ENCODE measurements around the gene TNFSF10.
"Not testable (repeated sequence)": the region's sequence is repeated elsewhere in the genome, so short reads cannot be mapped to it uniquely, and the experiment has no call there.

Gene TNFSF10

DNA sequence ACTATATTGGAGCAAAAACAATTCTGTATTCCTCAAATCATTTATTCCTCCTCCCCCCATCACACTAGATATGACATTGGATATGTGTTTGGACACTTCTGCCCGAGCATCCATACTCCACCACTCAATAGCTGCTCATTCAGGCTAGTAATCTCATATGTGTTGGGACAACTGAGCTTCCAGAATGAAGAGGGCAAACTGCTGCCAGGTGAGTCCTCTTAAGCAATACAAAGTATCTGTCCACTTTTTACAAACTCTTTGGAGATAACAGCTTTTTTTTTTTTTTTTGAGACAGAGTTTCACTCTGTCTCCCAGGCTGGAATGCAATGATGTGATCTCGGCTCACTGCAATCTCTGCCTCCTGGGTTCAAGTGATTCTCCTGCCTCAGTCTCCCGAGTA, 5.4 kb upstream of the TNFSF10 start:
- no peaks in the 10 kb centered on the region for H3K4me1 ChIP-seq (ENCODE audit: control insufficient read depth, insufficient read depth, low read length, poor library complexity, severe bottlenecking)
- 100% methylated on average over 2 of the region's 3 CpGs; no CpG with 5 or more reads in 1 of the 2 experiments for WGBS, 2 experiments (ENCODE audit: insufficient coverage in 2 of 2)

DNA sequence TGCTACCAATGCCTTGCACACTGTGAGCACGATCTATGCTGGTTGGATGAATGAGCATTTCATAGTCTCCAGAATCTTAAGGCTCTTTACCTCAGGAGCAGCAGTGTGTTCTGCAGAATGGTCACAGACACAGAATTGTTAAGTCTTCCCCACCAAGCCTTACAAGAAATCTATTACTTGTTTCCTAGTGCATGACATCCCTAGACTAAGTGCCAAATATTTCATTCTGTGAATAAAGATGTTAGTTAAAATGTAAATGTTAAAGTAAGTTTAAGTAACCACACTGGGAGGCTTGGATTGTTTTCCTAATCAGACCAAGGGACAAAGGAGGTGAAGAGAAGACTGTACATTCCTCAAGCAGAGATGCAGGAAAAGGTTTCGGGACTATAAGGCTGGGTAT, 4.1 kb upstream of the TNFSF10 start:
- Histone ChIP-seq H3K36me3 (ENCODE audit: control insufficient read depth, insufficient read depth, low read length) (no peaks in the 10 kb centered on the region), H3K9me3 (ENCODE audit: control insufficient read depth, low read length) (no peaks in the 10 kb centered on the region), H3K27ac (ENCODE audit: low read depth, low read length, severe bottlenecking) (no peak overlapping the region), H3K4me3 (ENCODE audit: extremely low read depth, insufficient read depth, low read length, poor library complexity, severe bottlenecking) (no peak overlapping the region), H3K4me1 (ENCODE audit: control insufficient read depth, insufficient read depth, low read length, poor library complexity, severe bottlenecking) (no peaks in the 10 kb centered on the region)
- 86 to 100% methylated on average over 1 to 2 of the region's 2 CpGs for WGBS, 2 experiments (ENCODE audit: insufficient coverage in 2 of 2)

More for the DNA sequence above, 5.4 kb upstream of the TNFSF10 start:
- no peaks in the 10 kb centered on the region for H3K36me3 ChIP-seq (ENCODE audit: control insufficient read depth, insufficient read depth, low read length)
- no peak overlapping the region for H3K4me3 ChIP-seq (ENCODE audit: extremely low read depth, insufficient read depth, low read length, poor library complexity, severe bottlenecking)
- no peak overlapping the region for H3K27ac ChIP-seq (ENCODE audit: low read depth, low read length, severe bottlenecking)
- no peaks in the 10 kb centered on the region for H3K9me3 ChIP-seq (ENCODE audit: control insufficient read depth, low read length)

DNA sequence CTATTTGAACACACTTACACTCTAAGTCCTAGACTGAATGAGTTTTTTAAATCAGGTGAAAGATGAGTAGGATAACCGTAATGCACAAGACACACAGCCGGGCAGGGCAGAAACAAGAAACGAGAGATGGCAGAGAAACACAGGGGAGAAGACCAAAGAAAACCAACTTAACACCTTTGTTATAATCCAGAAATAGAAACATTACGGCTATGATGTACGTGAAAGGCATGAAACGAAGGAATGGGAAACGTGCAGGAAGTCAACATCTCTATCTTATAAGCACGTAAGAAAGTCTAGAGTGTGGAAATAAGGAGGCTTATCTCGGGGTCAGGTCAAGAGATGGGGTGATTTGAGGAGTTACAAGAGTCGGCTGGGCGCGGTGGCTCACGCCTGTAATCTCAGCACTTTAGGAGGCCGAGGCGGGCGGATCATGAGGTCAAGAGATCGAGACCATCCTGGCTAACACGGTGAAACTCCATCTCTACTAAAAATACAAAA, 1.9 kb upstream of the TNFSF10 start:
- H3K4me3 ChIP-seq (ENCODE audit: extremely low read depth, insufficient read depth, low read length, poor library complexity, severe bottlenecking) = no peak overlapping the region
- H3K27ac ChIP-seq (ENCODE audit: low read depth, low read length, severe bottlenecking) = no peak overlapping the region
- no peaks in the 10 kb centered on the region for H3K36me3 ChIP-seq (ENCODE audit: control insufficient read depth, insufficient read depth, low read length)
- WGBS, 2 experiments (ENCODE audit: insufficient coverage in 2 of 2) = 91 to 100% methylated on average over 5 to 6 of the region's 18 CpGs
- H3K4me1 ChIP-seq (ENCODE audit: control insufficient read depth, insufficient read depth, low read length, poor library complexity, severe bottlenecking) = no peaks in the 10 kb centered on the region
- no peaks in the 10 kb centered on the region for H3K9me3 ChIP-seq (ENCODE audit: control insufficient read depth, low read length)

DNA sequence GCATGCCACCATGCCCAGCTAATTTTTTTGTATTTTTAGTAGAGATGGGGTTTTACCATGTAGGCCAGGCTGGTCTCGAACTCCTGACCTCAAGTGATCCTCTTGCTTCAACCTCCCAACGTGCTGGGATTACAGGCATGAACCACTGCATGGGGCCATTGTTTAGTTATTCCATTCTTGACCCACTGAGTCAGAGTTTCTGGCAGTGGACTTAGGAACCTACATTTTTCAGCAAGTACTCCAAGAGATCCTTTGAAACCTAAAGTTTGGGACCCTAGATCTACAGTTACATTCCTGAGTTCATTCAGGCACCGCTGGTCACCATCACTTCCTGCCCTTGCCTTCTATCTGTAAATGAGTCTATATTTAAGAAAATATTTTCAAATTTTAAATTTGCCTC, 1.4 kb upstream of the TNFSF10 start:
- 87 to 94% methylated on average over 2 of the region's 3 CpGs for WGBS, 2 experiments (ENCODE audit: insufficient coverage in 2 of 2)
- Histone ChIP-seq H3K4me1 (ENCODE audit: control insufficient read depth, insufficient read depth, low read length, poor library complexity, severe bottlenecking) (no peaks in the 10 kb centered on the region), H3K4me3 (ENCODE audit: extremely low read depth, insufficient read depth, low read length, poor library complexity, severe bottlenecking) (no peak overlapping the region), H3K9me3 (ENCODE audit: control insufficient read depth, low read length) (no peaks in the 10 kb centered on the region), H3K36me3 (ENCODE audit: control insufficient read depth, insufficient read depth, low read length) (no peaks in the 10 kb centered on the region), H3K27ac (ENCODE audit: low read depth, low read length, severe bottlenecking) (no peak overlapping the region)

DNA sequence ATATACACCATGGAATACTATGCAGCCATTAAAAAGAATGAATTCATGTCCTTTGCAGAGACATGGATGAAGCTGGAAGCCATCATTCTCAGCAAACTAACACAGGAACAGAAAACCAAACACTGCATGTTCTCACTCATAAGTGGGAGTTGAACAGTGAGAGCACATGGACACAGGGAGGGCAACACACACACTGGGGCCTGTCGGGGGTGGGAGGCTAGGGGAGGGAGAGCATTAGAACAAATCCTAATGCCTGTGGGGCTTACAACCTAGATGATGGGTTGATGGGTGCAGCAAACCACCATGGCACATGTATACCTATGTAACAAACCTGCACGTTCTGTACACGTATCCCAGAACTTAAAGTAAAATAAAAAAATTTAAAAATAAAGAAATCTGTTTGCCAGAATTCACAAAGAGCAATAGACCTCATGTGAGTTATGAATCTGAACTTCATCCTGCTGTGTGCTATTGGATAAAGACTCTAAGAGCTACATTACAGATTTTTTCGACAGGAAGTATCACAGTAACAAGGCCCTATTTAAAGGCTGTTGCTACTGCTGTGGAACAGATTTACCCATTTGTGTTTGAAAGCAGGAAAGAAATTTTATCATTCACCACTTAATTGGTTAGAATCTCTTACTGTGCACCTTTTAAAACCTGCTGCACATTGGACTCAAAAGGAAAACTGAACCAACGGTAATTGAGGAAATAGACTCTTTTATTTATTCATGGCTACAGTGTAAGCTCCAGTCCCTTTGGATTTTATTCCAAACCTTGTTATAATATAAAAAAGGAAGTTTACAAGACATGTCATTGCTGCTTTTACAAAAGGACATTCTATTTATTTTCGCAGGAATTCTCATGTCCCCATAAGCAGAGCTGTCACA, 1.1 kb downstream of the TNFSF10 start:
- not testable (repeated sequence) for H3K4me1 ChIP-seq (ENCODE audit: control insufficient read depth, insufficient read depth, low read length, poor library complexity, severe bottlenecking); H3K9me3 ChIP-seq (ENCODE audit: control insufficient read depth, low read length); H3K27ac ChIP-seq (ENCODE audit: low read depth, low read length, severe bottlenecking); H3K4me3 ChIP-seq (ENCODE audit: extremely low read depth, insufficient read depth, low read length, poor library complexity, severe bottlenecking); H3K36me3 ChIP-seq (ENCODE audit: control insufficient read depth, insufficient read depth, low read length)
- WGBS, 2 experiments (ENCODE audit: insufficient coverage in 2 of 2) = 100% methylated on average over 1 of the region's 6 CpGs; no CpG with 5 or more reads in 1 of the 2 experiments

DNA sequence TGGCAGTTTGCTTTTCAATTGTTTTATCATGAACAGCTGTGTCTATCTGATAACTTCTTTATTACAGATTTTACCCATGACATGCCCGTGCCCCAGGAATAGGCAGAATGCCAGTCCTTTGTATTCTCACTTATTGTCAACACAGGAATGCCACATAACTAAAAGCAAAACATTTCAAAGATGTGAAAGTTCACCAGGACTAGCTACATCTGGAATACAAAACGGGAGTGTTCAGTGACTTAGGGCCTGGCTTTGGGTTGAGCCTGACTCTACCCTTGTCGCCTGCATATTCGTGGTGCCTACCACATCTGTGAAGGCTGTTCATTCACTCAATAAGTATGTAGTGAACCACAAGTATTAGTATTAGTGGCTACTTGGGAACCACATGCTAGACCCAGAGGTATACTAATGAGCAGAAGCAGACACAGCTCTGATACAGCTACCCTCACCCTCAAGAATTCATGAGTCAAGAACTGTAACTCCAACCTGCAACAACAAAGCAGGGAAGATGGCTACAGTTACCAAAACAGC, 2.9 kb downstream of the TNFSF10 start:
- Histone ChIP-seq H3K4me3 (ENCODE audit: extremely low read depth, insufficient read depth, low read length, poor library complexity, severe bottlenecking) (no peak overlapping the region), H3K4me1 (ENCODE audit: control insufficient read depth, insufficient read depth, low read length, poor library complexity, severe bottlenecking) (peaks cover 2% of the 10 kb centered on the region), H3K9me3 (ENCODE audit: control insufficient read depth, low read length) (peaks cover 4% of the 10 kb centered on the region), H3K36me3 (ENCODE audit: control insufficient read depth, insufficient read depth, low read length) (no peaks in the 10 kb centered on the region), H3K27ac (ENCODE audit: low read depth, low read length, severe bottlenecking) (no peak overlapping the region)
- WGBS, 2 experiments (ENCODE audit: insufficient coverage in 2 of 2) = 86 to 88% methylated on average over 1 of the region's 4 CpGs

DNA sequence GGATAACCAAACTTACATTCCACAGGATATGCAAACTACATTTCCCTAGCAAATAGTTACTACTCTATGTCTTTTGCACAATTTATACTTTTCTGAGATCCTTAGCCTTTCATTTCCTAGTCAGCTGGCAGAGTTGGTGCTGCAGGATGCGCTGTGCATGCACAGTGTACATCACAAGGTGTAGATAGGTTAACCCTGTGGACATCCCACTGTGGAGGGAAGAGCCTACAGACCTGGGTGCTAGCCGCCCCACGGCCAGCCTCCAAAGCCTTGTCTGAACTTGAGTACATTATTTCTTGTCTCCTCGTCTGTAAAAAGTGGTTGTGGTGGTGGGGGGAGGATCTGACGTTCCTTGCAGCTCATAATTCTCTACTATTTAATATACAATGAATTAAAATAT, 3.5 kb downstream of the TNFSF10 start:
- Histone ChIP-seq H3K27ac (ENCODE audit: low read depth, low read length, severe bottlenecking) (no peak overlapping the region), H3K36me3 (ENCODE audit: control insufficient read depth, insufficient read depth, low read length) (no peaks in the 10 kb centered on the region), H3K4me1 (ENCODE audit: control insufficient read depth, insufficient read depth, low read length, poor library complexity, severe bottlenecking) (peaks cover 2% of the 10 kb centered on the region), H3K9me3 (ENCODE audit: control insufficient read depth, low read length) (peaks cover 4% of the 10 kb centered on the region), H3K4me3 (ENCODE audit: extremely low read depth, insufficient read depth, low read length, poor library complexity, severe bottlenecking) (no peak overlapping the region)
- 86 to 89% methylated on average over 1 of the region's 5 CpGs for WGBS, 2 experiments (ENCODE audit: insufficient coverage in 2 of 2)

DNA sequence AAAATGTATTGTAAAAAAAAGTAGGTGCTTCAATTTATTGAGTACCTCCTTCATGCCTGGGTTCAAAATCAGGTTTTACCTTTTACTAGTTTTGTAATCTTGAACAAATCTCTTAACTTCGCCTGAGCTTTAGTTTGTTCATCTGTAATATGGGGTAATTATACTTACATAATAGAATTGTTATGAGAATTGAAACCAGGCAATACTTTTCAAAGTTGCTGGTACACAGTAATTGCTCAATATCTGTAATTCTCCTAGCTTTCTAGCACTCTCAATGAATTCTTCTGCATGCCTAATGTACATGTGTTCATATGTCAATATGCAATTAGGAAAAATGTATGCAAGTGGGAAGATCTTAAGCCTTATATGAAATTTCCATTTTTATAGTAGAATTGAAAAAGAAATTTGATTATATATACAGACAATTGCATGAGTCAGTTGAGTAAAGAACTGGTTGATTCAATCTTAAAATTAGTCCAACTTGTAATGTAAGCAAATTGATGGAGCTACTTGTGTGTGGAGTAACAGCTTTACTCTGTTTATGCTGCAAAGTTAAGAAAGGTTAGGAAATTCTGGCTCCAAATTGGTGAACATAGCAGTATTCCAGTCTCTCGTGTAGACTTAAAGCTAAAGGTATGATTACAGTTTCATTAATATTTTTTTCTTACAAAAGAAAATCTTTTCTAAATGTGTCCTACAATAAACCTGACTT, 4.1 kb downstream of the TNFSF10 start:
- peaks cover 4% of the 10 kb centered on the region for H3K9me3 ChIP-seq (ENCODE audit: control insufficient read depth, low read length)
- no CpG with 5 or more reads among the region's 2 CpGs for WGBS, 2 experiments (ENCODE audit: insufficient coverage in 2 of 2)
- H3K4me1 ChIP-seq (ENCODE audit: control insufficient read depth, insufficient read depth, low read length, poor library complexity, severe bottlenecking) = peaks cover 2% of the 10 kb centered on the region
- no peak overlapping the region for H3K27ac ChIP-seq (ENCODE audit: low read depth, low read length, severe bottlenecking)
- H3K36me3 ChIP-seq (ENCODE audit: control insufficient read depth, insufficient read depth, low read length) = no peaks in the 10 kb centered on the region
- H3K4me3 ChIP-seq (ENCODE audit: extremely low read depth, insufficient read depth, low read length, poor library complexity, severe bottlenecking) = no peak overlapping the region

DNA sequence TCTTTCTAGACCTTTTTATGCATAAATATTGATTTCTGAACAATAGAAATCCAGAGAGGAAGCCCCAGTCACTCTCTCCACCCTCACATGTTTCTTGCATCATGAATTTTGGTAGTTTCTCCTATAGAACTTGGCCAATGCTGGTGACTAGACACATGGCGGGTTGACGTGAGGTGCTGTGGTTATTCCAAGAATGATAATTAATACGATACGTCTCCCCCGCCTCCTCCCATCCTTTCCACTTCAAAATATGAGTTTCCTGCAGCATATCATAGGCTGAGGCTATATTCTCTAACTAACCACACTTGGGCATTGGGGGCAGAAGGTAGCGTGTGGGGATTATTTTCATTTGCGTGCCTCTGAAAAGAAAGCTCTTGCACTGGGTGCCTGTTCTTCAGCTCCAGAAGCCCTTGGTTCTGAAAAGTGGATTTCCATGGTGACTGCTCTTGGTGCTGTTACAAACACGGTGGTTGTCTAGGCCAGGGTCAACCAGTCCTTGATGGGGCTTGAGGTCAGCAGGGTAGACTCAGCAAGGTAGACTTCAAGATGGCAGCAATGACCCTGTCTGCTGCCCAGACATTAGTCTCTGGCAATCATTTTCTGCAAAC, 5.3 kb downstream of the TNFSF10 start:
- H3K36me3 ChIP-seq (ENCODE audit: control insufficient read depth, insufficient read depth, low read length) = no peaks in the 10 kb centered on the region
- no peak overlapping the region for H3K27ac ChIP-seq (ENCODE audit: low read depth, low read length, severe bottlenecking)
- H3K4me1 ChIP-seq (ENCODE audit: control insufficient read depth, insufficient read depth, low read length, poor library complexity, severe bottlenecking) = peaks cover 2% of the 10 kb centered on the region
- H3K4me3 ChIP-seq (ENCODE audit: extremely low read depth, insufficient read depth, low read length, poor library complexity, severe bottlenecking) = no peak overlapping the region
- H3K9me3 ChIP-seq (ENCODE audit: control insufficient read depth, low read length) = peaks cover 4% of the 10 kb centered on the region
- 93 to 96% methylated on average over 3 to 5 of the region's 8 CpGs for WGBS, 2 experiments (ENCODE audit: insufficient coverage in 2 of 2)

DNA sequence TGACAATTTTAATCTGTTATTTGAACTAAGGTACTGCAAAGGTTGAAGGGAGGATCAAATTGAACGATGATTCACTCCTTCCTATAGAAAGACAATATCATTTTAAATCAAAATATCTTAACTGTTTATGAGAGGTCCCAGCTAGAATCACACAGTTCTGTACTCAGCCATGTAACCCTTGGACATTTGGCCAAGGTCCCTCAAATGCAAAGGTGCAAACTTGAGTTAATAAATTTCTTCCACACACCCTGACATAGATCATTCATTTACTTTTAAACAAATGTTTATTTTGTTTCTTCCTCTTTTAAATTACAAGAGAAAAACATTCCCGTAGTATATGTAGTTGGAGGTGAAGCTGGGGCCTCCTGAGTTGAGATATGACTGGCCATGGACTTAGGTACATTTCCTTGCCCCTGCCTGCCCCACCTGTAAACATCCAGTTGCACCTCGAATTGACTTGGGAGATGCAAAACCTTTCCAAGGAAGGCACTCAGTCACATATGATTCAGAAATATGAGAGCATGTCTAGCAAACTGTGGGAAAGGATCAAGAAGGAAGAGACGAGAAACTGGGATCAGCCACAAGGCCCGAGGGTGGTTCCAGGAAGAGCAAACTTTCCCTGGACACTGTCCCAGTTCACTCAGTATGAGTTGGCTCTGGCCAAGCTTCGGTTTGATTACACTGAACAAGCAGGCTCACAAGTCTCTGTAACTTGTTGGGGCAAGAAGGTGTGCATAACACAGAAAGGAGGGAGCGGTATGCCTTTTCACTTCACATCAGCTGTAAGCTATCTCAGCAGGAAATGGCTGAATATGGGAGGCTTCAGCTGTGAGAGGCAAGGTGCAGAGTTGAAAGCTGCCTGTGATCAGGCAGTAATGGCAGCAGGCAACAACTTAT, 6.7 kb downstream of the TNFSF10 start:
- no peak overlapping the region for H3K27ac ChIP-seq (ENCODE audit: low read depth, low read length, severe bottlenecking)
- WGBS, 2 experiments (ENCODE audit: insufficient coverage in 2 of 2) = 97% methylated on average over 4 to 6 of the region's 7 CpGs

More for the DNA sequence above, 6.7 kb downstream of the TNFSF10 start:
- Histone ChIP-seq H3K4me3 (ENCODE audit: extremely low read depth, insufficient read depth, low read length, poor library complexity, severe bottlenecking) (no peak overlapping the region), H3K9me3 (ENCODE audit: control insufficient read depth, low read length) (peaks cover 4% of the 10 kb centered on the region), H3K4me1 (ENCODE audit: control insufficient read depth, insufficient read depth, low read length, poor library complexity, severe bottlenecking) (peaks cover 10% of the 10 kb centered on the region), H3K36me3 (ENCODE audit: control insufficient read depth, insufficient read depth, low read length) (no peaks in the 10 kb centered on the region)
